Transverse colon (tissue), 4 donors: ENCODE measurements around the gene FAM89B.

Experiments used
- POLR2AphosphoS5 ChIP-seq, 3 donors: sonication (generic); formaldehyde crosslinking; IDR thresholded peaks; one replicate each; pipeline ENCODE4 v1.6.1; 2016; ENCODE audit warnings: antibody characterized with exemption in 3 of 3
- TF ChIP-seq, protein P1 (sequence below), 5 experiments: fragments of 200-600 bp in 3 of 5; fragments of 450-650 bp in 2 of 5; sonication (generic) in 3 of 5; IDR thresholded peaks; 1 replicate in 2 of 5; 2 replicates in 3 of 5; pipeline ENCODE4 v1.5.1; 2016 to 2017; ENCODE audit warnings: antibody characterized with exemption in 5 of 5, inconsistent platforms in 3 of 5, mild to moderate bottlenecking in 2 of 5, moderate library complexity in 1 of 5

- TF ChIP-seq, protein P1, sequence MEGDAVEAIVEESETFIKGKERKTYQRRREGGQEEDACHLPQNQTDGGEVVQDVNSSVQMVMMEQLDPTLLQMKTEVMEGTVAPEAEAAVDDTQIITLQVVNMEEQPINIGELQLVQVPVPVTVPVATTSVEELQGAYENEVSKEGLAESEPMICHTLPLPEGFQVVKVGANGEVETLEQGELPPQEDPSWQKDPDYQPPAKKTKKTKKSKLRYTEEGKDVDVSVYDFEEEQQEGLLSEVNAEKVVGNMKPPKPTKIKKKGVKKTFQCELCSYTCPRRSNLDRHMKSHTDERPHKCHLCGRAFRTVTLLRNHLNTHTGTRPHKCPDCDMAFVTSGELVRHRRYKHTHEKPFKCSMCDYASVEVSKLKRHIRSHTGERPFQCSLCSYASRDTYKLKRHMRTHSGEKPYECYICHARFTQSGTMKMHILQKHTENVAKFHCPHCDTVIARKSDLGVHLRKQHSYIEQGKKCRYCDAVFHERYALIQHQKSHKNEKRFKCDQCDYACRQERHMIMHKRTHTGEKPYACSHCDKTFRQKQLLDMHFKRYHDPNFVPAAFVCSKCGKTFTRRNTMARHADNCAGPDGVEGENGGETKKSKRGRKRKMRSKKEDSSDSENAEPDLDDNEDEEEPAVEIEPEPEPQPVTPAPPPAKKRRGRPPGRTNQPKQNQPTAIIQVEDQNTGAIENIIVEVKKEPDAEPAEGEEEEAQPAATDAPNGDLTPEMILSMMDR (IDR thresholded peaks at IDR 0.05) = no peak
- no peak for TF ChIP-seq POLR2AphosphoS5 (IDR thresholded peaks at IDR 0.05)
These were observed 46.5 kb upstream of the FAM89B start for GRCh38 chr11:65525546-65526480.
